ENCODE results near the gene RANBP17.

- TF ChIP-seq RARB (CRISPR knock-in tag; IDR thresholded peaks at IDR 0.05) (no peak), TOX (CRISPR knock-in tag; IDR thresholded peaks at IDR 0.05; ENCODE audit: borderline replicate concordance) (no peak), ZC3H10 (CRISPR knock-in tag; IDR thresholded peaks at IDR 0.05) (no peak), ZFP30 (CRISPR knock-in tag; IDR thresholded peaks at IDR 0.05) (no peak), TSHZ2 (CRISPR knock-in tag; IDR thresholded peaks at IDR 0.05) (no peak), ISL1 (CRISPR knock-in tag; IDR thresholded peaks at IDR 0.05) (no peak), CSRNP3 (CRISPR knock-in tag; IDR thresholded peaks at IDR 0.05) (no peak), PATZ1 (CRISPR knock-in tag; IDR thresholded peaks at IDR 0.05; ENCODE audit: borderline replicate concordance) (no peak)
Observed at GRCh38 chr5:170849374-170849773, 12.4 kb upstream of the RANBP17 start.

Data from SK-N-SH treated with all-trans-retinoic acid at 6 μM for 48 hours (cell line).